GM12878 (cell line): ENCODE data around the gene CIAO1. TPM values are rescaled to one million over a fixed set of nuclear protein-coding genes. Genes with fewer than 3 reads are reported as not detected.

Source experiments
- ATAC-seq: fragments of 200-7000 bp; cut with Tn5 transposase; 3 replicates; pipeline ENCODE4 v1.9.1; 2020; ENCODE audit warnings: mild to moderate bottlenecking, moderate library complexity
- BruUV-seq: library from RNA; stranded (reverse); fragments of 400-500 nt; replicated peaks from 2 replicates; lab custom pipeline; 2021; lab: Mats Ljungman, UMichigan
- CTCF ChIA-PET: fragments of 300-600 bp; sonication (Branson Sonifier 250); formaldehyde crosslinking; extraction: SDS; loops from one replicate; lab custom pipeline; 2021; ENCODE audit warnings: inconsistent platforms; lab: Yijun Ruan, JAX
- POLR2A ChIA-PET: fragments of 350-600 bp; formaldehyde crosslinking; extraction: SDS; loops from one replicate; lab custom pipeline; 2021; ENCODE audit warnings: inconsistent platforms; lab: Charles Lee
- RAD21 ChIA-PET: fragments of 300-600 bp; sonication (Branson Sonifier 250); formaldehyde crosslinking; loops from one replicate; lab custom pipeline; 2023; ENCODE audit warnings: antibody characterized with exemption; ENCODE audit not compliant: unreplicated experiment; lab: Charles Lee
- SMC1A ChIA-PET: fragments of 300-600 bp; sonication (Branson Sonifier 250); formaldehyde crosslinking; loops from one replicate; lab custom pipeline; 2023; ENCODE audit not compliant: unreplicated experiment, uncharacterized antibody; lab: Charles Lee
- DNase-seq: peaks from one replicate; pipeline ENCODE4 v3.0.0-alpha.2; 2011; ENCODE audit warnings: low read depth, low spot score
- FAIRE-seq: peaks from 3 replicates; lab custom pipeline; 2011; peaks lifted over from hg19 to GRCh38; lab: Jason Lieb, UNC
- H2AFZ ChIP-seq: 2 replicates; pipeline ENCODE4 v1.6.0; 2011; ENCODE audit warnings: low read depth, low read length, control low read depth; ENCODE audit not compliant: control insufficient read depth
- H3K27ac ChIP-seq: 2 replicates; pipeline ENCODE4 v1.5.1; 2011; ENCODE audit warnings: control low read depth; ENCODE audit not compliant: control insufficient read depth, insufficient read depth
- H3K27me3 ChIP-seq, 2 experiments: replicated peaks in 1 of 2; 2 replicates each; pipeline versions ENCODE4 v1.6.0 to v1.6.1; 2011; ENCODE audit warnings: low read length in 1 of 2; ENCODE audit not compliant: control insufficient read depth in 2 of 2, insufficient read depth in 2 of 2
- H3K36me3 ChIP-seq, 2 experiments: 2 replicates each; pipeline ENCODE4 v1.5.1; 2011; ENCODE audit warnings: low read length in 1 of 2; ENCODE audit not compliant: control insufficient read depth in 2 of 2, insufficient read depth in 2 of 2
- H3K4me1 ChIP-seq: 2 replicates; pipeline ENCODE4 v1.6.1; 2011; ENCODE audit warnings: mild to moderate bottlenecking, low read length, moderate library complexity, mixed read lengths; ENCODE audit not compliant: control insufficient read depth, insufficient read depth
- H3K4me2 ChIP-seq: 2 replicates; pipeline ENCODE4 v1.6.0; 2011; ENCODE audit warnings: control low read depth; ENCODE audit not compliant: control insufficient read depth, insufficient read depth
- H3K4me3 ChIP-seq: fragments of 200-600 bp; sonication (generic); 2 replicates; pipeline ENCODE4 v1.5.1; 2016
- H3K79me2 ChIP-seq: 2 replicates; pipeline ENCODE4 v1.6.0; 2011; ENCODE audit warnings: low read length; ENCODE audit not compliant: control insufficient read depth, insufficient read depth
- H3K9ac ChIP-seq: 2 replicates; pipeline ENCODE4 v1.8.0; 2011; ENCODE audit warnings: low read length, control low read depth, mixed read lengths; ENCODE audit not compliant: control insufficient read depth, insufficient read depth
- H3K9me3 ChIP-seq: replicated peaks from 3 replicates; pipeline ENCODE4 v1.5.1; 2011; ENCODE audit warnings: mild to moderate bottlenecking, low read length; ENCODE audit not compliant: control insufficient read depth, insufficient read depth
- H4K20me1 ChIP-seq: 2 replicates; pipeline ENCODE4 v1.6.0; 2011; ENCODE audit not compliant: control insufficient read depth, insufficient read depth
- EZH2 ChIP-seq: IDR thresholded peaks from 2 replicates; pipeline ENCODE4 v1.6.1; 2012; ENCODE audit warnings: low read depth, mild to moderate bottlenecking, control low read depth, inconsistent platforms, low read length, borderline replicate concordance; ENCODE audit not compliant: control insufficient read depth
- FOXM1 ChIP-seq: IDR thresholded peaks from 2 replicates; pipeline ENCODE4 v1.6.1; 2012; ENCODE audit warnings: low read depth, mild to moderate bottlenecking, inconsistent platforms, low read length, moderate library complexity
- PML ChIP-seq: IDR thresholded peaks from 2 replicates; pipeline ENCODE4 v1.6.1; 2012; ENCODE audit warnings: low read length, inconsistent platforms
- SMARCA5 ChIP-seq: fragments of 450-650 bp; IDR thresholded peaks from 2 replicates; pipeline ENCODE4 v1.6.1; 2017; ENCODE audit warnings: mild to moderate bottlenecking
- TCF3 ChIP-seq: IDR thresholded peaks from 2 replicates; pipeline ENCODE4 v1.6.1; 2012; ENCODE audit warnings: low read depth, mild to moderate bottlenecking, low read length, borderline replicate concordance; ENCODE audit not compliant: insufficient read depth
- YBX1 ChIP-seq: fragments of 450-650 bp; IDR thresholded peaks from 2 replicates; pipeline ENCODE4 v1.6.1; 2016; ENCODE audit warnings: antibody characterized with exemption
- WGBS: methylation state at CpG from one replicate; pipeline ENCODE4 v1.1.6; 2016; ENCODE audit warnings: low lambda C conversion rate; ENCODE audit not compliant: insufficient replicate concordance, insufficient coverage; ENCODE audit errors: missing lambda C conversion rate; 5-methylcytosine and 5-hydroxymethylcytosine counted together
- in situ Hi-C: fragments of 300-500 bp; cut with MboI; formaldehyde crosslinking; loops from 9 replicates; pipeline ENCODE4 v1.14.3; 2018; ENCODE audit warnings: mixed read lengths
- intact Hi-C: fragments of 100-400 bp; cut with micrococcal nuclease; formaldehyde crosslinking; loops from one replicate; pipeline ENCODE4 v1.14.2; 2022; ENCODE audit not compliant: unreplicated experiment
- polyA plus RNA-seq, 11 experiments: library from polyadenylated mRNA; depleted of rRNA in 4 of 11; unstranded in 6 of 11; stranded (reverse) in 5 of 11; fragments of >200 nt; fragmentation: Nextera tagmentation in 4 of 11; fragmentation: Illumina TruSeq in 1 of 11; extraction: Ambion mirVana in 4 of 11; extraction: Trizol in 1 of 11; gene quantifications; 1 replicate in 1 of 11; 2 replicates in 10 of 11; pipeline versions ENCODE4 v1.2.1 to v1.2.3, GENCODE V29; 2011 to 2016; ENCODE audit warnings: inconsistent platforms in 2 of 11, missing spikeins in 2 of 11, low read depth in 1 of 11
- total RNA-seq, 4 experiments: library from RNA; depleted of rRNA in 3 of 4; stranded (reverse); fragments of >200 nt in 3 of 4; fragmentation: Illumina TruSeq in 1 of 4; extraction: Trizol in 1 of 4; gene quantifications; 2 replicates each; pipeline versions ENCODE4 v1.2.1 to v1.2.3, GENCODE V29; 2013 to 2021
- TF ChIP-seq, protein P1 (sequence below): fragments of 450-650 bp; formaldehyde crosslinking; IDR thresholded peaks from 2 replicates; pipeline ENCODE4 v1.4.0; 2022; ENCODE audit warnings: mild to moderate bottlenecking, moderate library complexity
- TF ChIP-seq, protein P2 (sequence below), 3 experiments: IDR thresholded peaks in 2 of 3; conservative IDR thresholded peaks in 1 of 3; 2 replicates each; pipeline ENCODE4 v1.5.1; 2011; ENCODE audit warnings: low read depth in 3 of 3, low read length in 3 of 3, mild to moderate bottlenecking in 3 of 3, control low read depth in 2 of 3, moderate library complexity in 2 of 3, inconsistent platforms in 1 of 3, mixed read lengths in 1 of 3; ENCODE audit not compliant: control insufficient read depth in 2 of 3, insufficient read depth in 1 of 3; ENCODE audit errors: extremely low read depth in 1 of 3
- TF ChIP-seq, protein P3 (sequence below): fragments of 150-350 bp; IDR thresholded peaks from 2 replicates; pipeline ENCODE4 v1.6.1; 2014; ENCODE audit warnings: mild to moderate bottlenecking, low read depth, low read length

The CIAO1 gene
- total and polyA plus RNA-seq, 10 of the 15 experiments (the other 5 are each of a cell fraction or from before 2014, with no cell fraction given) = 8.3 to 89.4 (median 63.4) TPM

DNA sequence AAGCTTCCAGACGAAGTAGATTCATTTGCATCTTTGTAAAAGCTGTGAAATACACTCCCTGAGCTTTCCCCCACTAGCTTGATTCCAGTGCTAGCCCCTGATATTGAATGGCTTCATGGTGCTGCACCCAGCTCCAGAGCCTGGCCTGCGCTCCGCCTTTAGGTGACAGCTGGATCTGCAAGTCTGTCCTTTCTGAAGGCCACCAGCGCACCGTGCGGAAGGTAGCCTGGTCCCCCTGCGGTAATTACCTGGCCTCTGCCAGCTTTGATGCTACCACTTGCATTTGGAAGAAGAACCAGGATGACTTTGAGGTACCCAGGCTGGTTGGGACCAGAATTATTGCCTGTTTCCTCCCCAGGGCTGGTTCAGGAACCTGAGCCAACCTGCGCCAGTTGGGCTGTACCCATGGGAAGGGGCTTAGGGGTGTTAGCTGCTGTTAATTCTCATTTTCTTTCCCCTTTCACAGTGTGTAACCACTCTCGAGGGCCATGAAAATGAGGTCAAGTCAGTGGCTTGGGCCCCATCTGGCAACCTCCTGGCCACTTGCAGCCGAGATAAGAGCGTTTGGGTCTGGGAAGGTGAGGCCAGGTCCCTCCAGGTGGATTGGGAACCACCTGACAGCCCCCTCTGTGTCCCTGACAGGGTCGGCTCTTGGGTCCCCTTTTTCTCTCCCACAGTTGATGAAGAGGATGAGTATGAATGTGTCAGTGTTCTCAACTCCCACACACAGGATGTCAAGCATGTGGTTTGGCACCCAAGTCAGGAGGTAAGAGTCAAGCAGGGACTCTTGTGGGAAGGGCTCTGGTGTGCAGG, 1.3 kb downstream of the CIAO1 start (continued):
- TF ChIP-seq TCF3 (no peak), PML (no peak), YBX1 (no peak), FOXM1 (no peak)

DNA sequence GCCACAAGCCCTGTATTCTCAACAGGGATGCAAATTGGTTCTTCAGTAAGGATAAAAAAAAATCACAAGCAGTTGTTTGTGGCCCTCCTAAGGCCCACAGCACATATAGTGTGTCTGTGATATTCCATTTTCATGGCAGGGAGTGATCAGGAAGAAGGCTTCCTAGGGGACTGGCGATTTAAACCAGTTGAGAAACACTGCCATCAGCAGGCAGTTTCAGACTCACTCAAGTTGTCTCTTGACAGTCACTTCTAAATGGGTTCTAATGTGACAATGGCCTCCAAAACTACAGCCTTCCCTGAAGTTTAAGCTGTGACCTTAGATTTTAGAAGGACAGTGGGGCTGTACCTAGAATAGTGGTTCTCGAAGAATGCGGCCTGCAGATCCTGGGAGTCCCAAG, 6.0 kb downstream of the CIAO1 start:
- SMC1A ChIA-PET = interaction anchor here (0.9 to 1.4 kb wide), 2 partner anchors 30 to 97 kb away, joined by 3 read pairs; no protein-coding TSS in a partner anchor
- Histone ChIP-seq H3K9ac (no peak overlapping the region), H3K79me2 (peaks cover 10% of the 10 kb centered on the region), H4K20me1 (no peaks in the 10 kb centered on the region), H3K4me1 (peaks cover 7% of the 10 kb centered on the region; the same call in 1 of the 2 replicates), H2AFZ (no peak overlapping the region), H3K4me2 (no peak overlapping the region), H3K27ac (no peak overlapping the region), H3K36me3 (peaks cover 19 to 36% of the 10 kb centered on the region in 2 experiments), H3K27me3 (no peaks in the 10 kb centered on the region), H3K4me3 (no peak overlapping the region), H3K9me3 (no peaks in the 10 kb centered on the region)
- DNase-seq = no peak
- in situ Hi-C loops = loop anchor here (25.0 kb wide), 1 partner anchor 260 kb away; no protein-coding TSS in a partner anchor
- 80% methylated on average over 3 of the region's 3 CpGs for WGBS
- TF ChIP-seq, protein P1, sequence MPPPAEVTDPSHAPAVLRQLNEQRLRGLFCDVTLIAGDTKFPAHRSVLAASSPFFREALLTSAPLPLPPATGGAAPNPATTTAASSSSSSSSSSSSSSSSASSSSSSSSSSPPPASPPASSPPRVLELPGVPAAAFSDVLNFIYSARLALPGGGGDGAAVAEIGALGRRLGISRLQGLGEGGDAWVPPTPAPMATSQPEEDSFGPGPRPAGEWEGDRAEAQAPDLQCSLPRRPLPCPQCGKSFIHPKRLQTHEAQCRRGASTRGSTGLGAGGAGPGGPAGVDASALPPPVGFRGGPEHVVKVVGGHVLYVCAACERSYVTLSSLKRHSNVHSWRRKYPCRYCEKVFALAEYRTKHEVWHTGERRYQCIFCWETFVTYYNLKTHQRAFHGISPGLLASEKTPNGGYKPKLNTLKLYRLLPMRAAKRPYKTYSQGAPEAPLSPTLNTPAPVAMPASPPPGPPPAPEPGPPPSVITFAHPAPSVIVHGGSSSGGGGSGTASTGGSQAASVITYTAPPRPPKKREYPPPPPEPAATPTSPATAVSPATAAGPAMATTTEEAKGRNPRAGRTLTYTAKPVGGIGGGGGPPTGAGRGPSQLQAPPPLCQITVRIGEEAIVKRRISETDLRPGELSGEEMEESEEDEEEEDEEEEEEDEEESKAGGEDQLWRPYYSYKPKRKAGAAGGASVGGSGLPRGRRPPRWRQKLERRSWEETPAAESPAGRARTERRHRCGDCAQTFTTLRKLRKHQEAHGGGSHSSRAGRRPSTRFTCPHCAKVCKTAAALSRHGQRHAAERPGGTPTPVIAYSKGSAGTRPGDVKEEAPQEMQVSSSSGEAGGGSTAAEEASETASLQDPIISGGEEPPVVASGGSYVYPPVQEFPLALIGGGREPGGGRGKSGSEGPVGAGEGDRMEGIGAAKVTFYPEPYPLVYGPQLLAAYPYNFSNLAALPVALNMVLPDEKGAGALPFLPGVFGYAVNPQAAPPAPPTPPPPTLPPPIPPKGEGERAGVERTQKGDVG (CRISPR knock-in tag) = no peak
- TF ChIP-seq, protein P2, sequence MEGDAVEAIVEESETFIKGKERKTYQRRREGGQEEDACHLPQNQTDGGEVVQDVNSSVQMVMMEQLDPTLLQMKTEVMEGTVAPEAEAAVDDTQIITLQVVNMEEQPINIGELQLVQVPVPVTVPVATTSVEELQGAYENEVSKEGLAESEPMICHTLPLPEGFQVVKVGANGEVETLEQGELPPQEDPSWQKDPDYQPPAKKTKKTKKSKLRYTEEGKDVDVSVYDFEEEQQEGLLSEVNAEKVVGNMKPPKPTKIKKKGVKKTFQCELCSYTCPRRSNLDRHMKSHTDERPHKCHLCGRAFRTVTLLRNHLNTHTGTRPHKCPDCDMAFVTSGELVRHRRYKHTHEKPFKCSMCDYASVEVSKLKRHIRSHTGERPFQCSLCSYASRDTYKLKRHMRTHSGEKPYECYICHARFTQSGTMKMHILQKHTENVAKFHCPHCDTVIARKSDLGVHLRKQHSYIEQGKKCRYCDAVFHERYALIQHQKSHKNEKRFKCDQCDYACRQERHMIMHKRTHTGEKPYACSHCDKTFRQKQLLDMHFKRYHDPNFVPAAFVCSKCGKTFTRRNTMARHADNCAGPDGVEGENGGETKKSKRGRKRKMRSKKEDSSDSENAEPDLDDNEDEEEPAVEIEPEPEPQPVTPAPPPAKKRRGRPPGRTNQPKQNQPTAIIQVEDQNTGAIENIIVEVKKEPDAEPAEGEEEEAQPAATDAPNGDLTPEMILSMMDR (IDR thresholded peaks at IDR 0.05 in 2 of 3, conservative IDR thresholded peaks at IDR 0.05 in 1 of 3; ENCODE audit: control insufficient read depth in 2 of 3, extremely low read depth in 1 of 3, insufficient read depth in 1 of 3, low read depth in 3 of 3, low read length in 3 of 3) = peak in 1 of 3 experiments; percentile 28; a peak in 1 of 6 replicates
- TF ChIP-seq SMARCA5 = no peak
- TF ChIP-seq EZH2 = no peak
- TF ChIP-seq, protein P3, sequence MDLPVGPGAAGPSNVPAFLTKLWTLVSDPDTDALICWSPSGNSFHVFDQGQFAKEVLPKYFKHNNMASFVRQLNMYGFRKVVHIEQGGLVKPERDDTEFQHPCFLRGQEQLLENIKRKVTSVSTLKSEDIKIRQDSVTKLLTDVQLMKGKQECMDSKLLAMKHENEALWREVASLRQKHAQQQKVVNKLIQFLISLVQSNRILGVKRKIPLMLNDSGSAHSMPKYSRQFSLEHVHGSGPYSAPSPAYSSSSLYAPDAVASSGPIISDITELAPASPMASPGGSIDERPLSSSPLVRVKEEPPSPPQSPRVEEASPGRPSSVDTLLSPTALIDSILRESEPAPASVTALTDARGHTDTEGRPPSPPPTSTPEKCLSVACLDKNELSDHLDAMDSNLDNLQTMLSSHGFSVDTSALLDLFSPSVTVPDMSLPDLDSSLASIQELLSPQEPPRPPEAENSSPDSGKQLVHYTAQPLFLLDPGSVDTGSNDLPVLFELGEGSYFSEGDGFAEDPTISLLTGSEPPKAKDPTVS = no peak
- intact Hi-C loops = no loop called here
- CTCF ChIA-PET = interaction anchor here (1.3 to 1.7 kb wide), 3 partner anchors 11 to 64 kb away, joined by 3 to 5 read pairs (median 3); partner anchors contain the start of gene NCAPH
- POLR2A ChIA-PET = no interaction called here
- no peak for ATAC-seq
- RAD21 ChIA-PET = no interaction called here
- no peak for FAIRE-seq
- BruUV-seq = TSS peak; percentile 31
